HepG2 (cell line): ENCODE measurements around the gene CRADD. TPM values are rescaled to one million over a fixed set of nuclear protein-coding genes. Genes with fewer than 3 reads are reported as not detected.

Experiments
- ATAC-seq: fragments of 200-7000 bp; cut with Tn5 transposase; 3 replicates; pipeline ENCODE4 v1.9.1; 2020; ENCODE audit warnings: mild to moderate bottlenecking, moderate library complexity
- BruUV-seq: library from RNA; stranded (reverse); fragments of 400-500 nt; replicated peaks from 2 replicates; lab custom pipeline; 2021; lab: Mats Ljungman, UMichigan
- CTCF ChIA-PET: fragments of 300-600 bp; formaldehyde crosslinking; extraction: SDS; loops from one replicate; lab custom pipeline; 2021; ENCODE audit warnings: low total read pairs, inconsistent platforms, low intra/inter-chr PET ratio; lab: Yijun Ruan, JAX
- POLR2A ChIA-PET: fragments of 350-600 bp; sonication (Branson Sonifier 250); formaldehyde crosslinking; loops from one replicate; lab custom pipeline; 2020; ENCODE audit warnings: antibody characterized with exemption, inconsistent platforms; lab: Yijun Ruan, JAX
- DNase-seq: peaks from one replicate; pipeline ENCODE4 v3.0.0-alpha.2; 2015; ENCODE audit warnings: low spot score
- FAIRE-seq: peaks from 3 replicates; lab custom pipeline; 2011; peaks lifted over from hg19 to GRCh38; lab: Jason Lieb, UNC
- H2AFZ ChIP-seq: one replicate; pipeline ENCODE4 v1.6.1; 2011; ENCODE audit warnings: low read length, inconsistent platforms
- H3K27ac ChIP-seq: fragments of 300-600 bp; 3 replicates; pipeline ENCODE4 v1.8.0; 2011; ENCODE audit warnings: mixed run types, mild to moderate bottlenecking, mixed read lengths, low read length, inconsistent platforms; ENCODE audit not compliant: insufficient read depth; ENCODE audit errors: extremely low read length
- H3K27me3 ChIP-seq, 2 experiments: fragments of 200-600 bp in 1 of 2; 2 replicates in 1 of 2; 3 replicates in 1 of 2; pipeline versions ENCODE4 v1.6.0 to v1.8.0; 2011; ENCODE audit warnings: low read length in 2 of 2, mild to moderate bottlenecking in 2 of 2, moderate library complexity in 2 of 2, inconsistent platforms in 1 of 2; ENCODE audit not compliant: insufficient read depth in 2 of 2, control insufficient read depth in 1 of 2
- H3K36me3 ChIP-seq, 2 experiments: fragments of 200-600 bp in 1 of 2; replicated peaks in 1 of 2; 2 replicates in 1 of 2; 3 replicates in 1 of 2; pipeline versions ENCODE4 v1.5.1 to v1.8.0; 2011; ENCODE audit warnings: low read length in 2 of 2, inconsistent platforms in 1 of 2; ENCODE audit not compliant: insufficient read depth in 2 of 2, control insufficient read depth in 1 of 2
- H3K4me1 ChIP-seq: 2 replicates; pipeline ENCODE4 v1.5.1; 2012; ENCODE audit warnings: low read length, inconsistent platforms; ENCODE audit not compliant: insufficient read depth
- H3K4me2 ChIP-seq: 2 replicates; pipeline ENCODE4 v1.6.0; 2011; ENCODE audit warnings: low read depth, low read length, inconsistent platforms
- H3K4me3 ChIP-seq, 3 experiments: fragments of 200-600 bp in 1 of 3; sonication (generic), shearing (Covaris generic) in 1 of 3; replicated peaks in 1 of 3; 2 replicates each; pipeline ENCODE4 v1.5.1; 2011 to 2016; ENCODE audit warnings: low read length in 3 of 3, inconsistent platforms in 2 of 3, low read depth in 2 of 3, mild to moderate bottlenecking in 2 of 3, control low read depth in 1 of 3, mixed read lengths in 1 of 3; ENCODE audit not compliant: insufficient read depth in 1 of 3
- H3K79me2 ChIP-seq: one replicate; pipeline ENCODE4 v1.6.1; 2011; ENCODE audit warnings: low read length, inconsistent platforms; ENCODE audit not compliant: insufficient read depth
- H3K9ac ChIP-seq: 2 replicates; pipeline ENCODE4 v1.6.0; 2011; ENCODE audit warnings: mild to moderate bottlenecking, low read depth, low read length, inconsistent platforms; ENCODE audit not compliant: insufficient read depth
- H3K9me3 ChIP-seq: 2 replicates; pipeline ENCODE4 v1.5.1; 2012; ENCODE audit warnings: mild to moderate bottlenecking, low read length
- H4K20me1 ChIP-seq: 2 replicates; pipeline ENCODE4 v1.6.0; 2011; ENCODE audit warnings: inconsistent platforms, mild to moderate bottlenecking, low read length, moderate library complexity; ENCODE audit not compliant: insufficient read depth
- AKAP8 ChIP-seq: sonication (generic); formaldehyde crosslinking; IDR thresholded peaks from 2 replicates; pipeline ENCODE4 v1.5.1; 2020; ENCODE audit warnings: mild to moderate bottlenecking, missing genetic modification reagents
- HNRNPL ChIP-seq: fragments of 200-400 bp; formaldehyde crosslinking; IDR thresholded peaks from 2 replicates; pipeline ENCODE4 v1.6.1; 2017; ENCODE audit warnings: mild to moderate bottlenecking, low read depth, low read length
- JUND ChIP-seq: sonication (generic); formaldehyde crosslinking; IDR thresholded peaks from 2 replicates; pipeline ENCODE4 v1.8.0; 2022; ENCODE audit warnings: mild to moderate bottlenecking, missing genetic modification reagents
- MYNN ChIP-seq: sonication (generic); formaldehyde crosslinking; IDR thresholded peaks from 2 replicates; pipeline ENCODE4 v1.4.0; 2020; ENCODE audit warnings: mild to moderate bottlenecking, low read depth, missing genetic modification reagents
- RCOR2 ChIP-seq: IDR thresholded peaks from 2 replicates; pipeline ENCODE4 v1.6.1; 2016; ENCODE audit warnings: missing biosample characterization, missing genetic modification reagents
- ZKSCAN5 ChIP-seq: sonication (generic); formaldehyde crosslinking; IDR thresholded peaks from 2 replicates; pipeline ENCODE4 v1.5.1; 2020; ENCODE audit warnings: mild to moderate bottlenecking, missing genetic modification reagents
- ZMYM4 ChIP-seq: sonication (generic); formaldehyde crosslinking; IDR thresholded peaks from 2 replicates; pipeline ENCODE4 v1.8.1; 2023; ENCODE audit warnings: mild to moderate bottlenecking, missing genetic modification reagents
- ZNF225 ChIP-seq: sonication (generic); formaldehyde crosslinking; IDR thresholded peaks from 2 replicates; pipeline ENCODE4 v1.4.0; 2020; ENCODE audit warnings: mild to moderate bottlenecking, missing genetic modification reagents
- ZNF33A ChIP-seq: sonication (generic); formaldehyde crosslinking; IDR thresholded peaks from 2 replicates; pipeline ENCODE4 v1.5.1; 2020; ENCODE audit warnings: missing genetic modification reagents, mild to moderate bottlenecking, moderate library complexity, borderline replicate concordance
- ZNF557 ChIP-seq: sonication (generic); formaldehyde crosslinking; IDR thresholded peaks from 2 replicates; pipeline ENCODE4 v1.4.0; 2020; ENCODE audit warnings: missing genetic modification reagents
- ZNF563 ChIP-seq: sonication (generic); formaldehyde crosslinking; IDR thresholded peaks from 2 replicates; pipeline ENCODE4 v1.8.0; 2022; ENCODE audit warnings: mild to moderate bottlenecking, moderate library complexity, missing genetic modification reagents
- in situ Hi-C: cut with HindIII; loops from 2 replicates; pipeline ENCODE4 v1.10.0; 2017; ENCODE audit warnings: low pct_unique_long_range_greater_than_20kb; ENCODE audit not compliant: extremely low pct_ligation_motif_present
- intact Hi-C: fragments of 100-400 bp; cut with micrococcal nuclease; formaldehyde crosslinking; loops from one replicate; pipeline ENCODE4 v1.10.0; 2022; ENCODE audit not compliant: unreplicated experiment
- polyA plus RNA-seq, 8 experiments: library from polyadenylated mRNA; depleted of rRNA in 3 of 8; stranded (reverse) in 7 of 8; unstranded in 1 of 8; fragments of >200 nt; fragmentation: Illumina TruSeq in 4 of 8; extraction: Trizol in 4 of 8; gene quantifications; 2 replicates each; pipeline versions ENCODE4 v1.2.1 to v1.2.3, GENCODE V29; 2011 to 2016; ENCODE audit warnings: low read depth in 4 of 8, missing spikeins in 1 of 8, mixed read lengths in 1 of 8; ENCODE audit not compliant: insufficient read depth in 1 of 8
- total RNA-seq, 5 experiments: library from RNA; depleted of rRNA; stranded (reverse); fragments of >200 nt; fragmentation: Illumina TruSeq; extraction: Trizol; gene quantifications; 2 replicates each; pipeline ENCODE4 v1.2.3, GENCODE V29; 2016; ENCODE audit warnings: low read depth in 1 of 5
- TF ChIP-seq, protein P1 (sequence below): IDR thresholded peaks from 2 replicates; pipeline ENCODE4 v1.6.1; 2012; ENCODE audit warnings: low read length, improper control_type of control experiment

CRADD gene
- total and polyA plus RNA-seq, 2 of the 13 experiments (the other 11 are each of a cell fraction or from before 2014, with no cell fraction given): 12.4 to 18.8 TPM

DNA sequence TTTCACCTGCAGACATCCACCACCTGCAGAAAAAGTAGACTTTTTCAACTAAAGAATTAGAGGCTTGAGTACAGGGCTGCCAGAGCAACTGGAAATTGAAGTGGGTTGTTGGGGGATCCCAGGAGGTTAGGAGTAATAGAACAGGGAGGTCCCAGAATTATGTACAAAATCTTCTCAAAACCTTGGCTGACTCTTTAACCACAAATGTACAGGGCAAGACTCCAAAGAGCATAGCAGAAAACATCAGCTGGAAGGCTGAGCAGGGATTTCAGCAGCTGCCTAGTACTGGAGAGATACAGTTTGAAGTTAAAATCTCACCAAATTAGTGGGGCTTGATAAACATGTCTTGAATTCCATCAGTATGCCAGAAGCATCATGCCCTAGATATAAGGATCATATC lies 191.6 kb downstream of the CRADD start:
- no peaks in the 10 kb centered on the region for H3K79me2 ChIP-seq
- DNase-seq (no peak), ATAC-seq (no peak), FAIRE-seq (no peak)
- POLR2A ChIA-PET: no interaction called here
- no peaks in the 10 kb centered on the region for H4K20me1 ChIP-seq
- H3K4me2 ChIP-seq: no peak overlapping the region
- intact Hi-C loops: no loop called here
- peaks cover 32% of the 10 kb centered on the region for H3K9me3 ChIP-seq
- H3K27me3 ChIP-seq: no peaks in the 10 kb centered on the region
- CTCF ChIA-PET: no interaction called here
- no TSS peak for BruUV-seq
- H3K4me3 ChIP-seq: no peak overlapping the region
- H3K27ac ChIP-seq: no peak overlapping the region
- in situ Hi-C loops: no loop called here
- no peak overlapping the region for H2AFZ ChIP-seq
- H3K36me3 ChIP-seq: no peaks in the 10 kb centered on the region
- no peak overlapping the region for H3K9ac ChIP-seq
- H3K4me1 ChIP-seq: no peaks in the 10 kb centered on the region
- TF ChIP-seq AKAP8 (CRISPR knock-in tag) (no peak), ZNF557 (CRISPR knock-in tag) (no peak), ZNF563 (CRISPR knock-in tag) (no peak), ZNF33A (CRISPR knock-in tag) (no peak), HNRNPL (no peak), ZMYM4 (CRISPR knock-in tag) (no peak), ZKSCAN5 (no peak), ZNF225 (CRISPR knock-in tag) (no peak), MYNN (no peak), JUND (no peak), RCOR2 (CRISPR knock-in tag) (no peak)
- TF ChIP-seq, protein P1, sequence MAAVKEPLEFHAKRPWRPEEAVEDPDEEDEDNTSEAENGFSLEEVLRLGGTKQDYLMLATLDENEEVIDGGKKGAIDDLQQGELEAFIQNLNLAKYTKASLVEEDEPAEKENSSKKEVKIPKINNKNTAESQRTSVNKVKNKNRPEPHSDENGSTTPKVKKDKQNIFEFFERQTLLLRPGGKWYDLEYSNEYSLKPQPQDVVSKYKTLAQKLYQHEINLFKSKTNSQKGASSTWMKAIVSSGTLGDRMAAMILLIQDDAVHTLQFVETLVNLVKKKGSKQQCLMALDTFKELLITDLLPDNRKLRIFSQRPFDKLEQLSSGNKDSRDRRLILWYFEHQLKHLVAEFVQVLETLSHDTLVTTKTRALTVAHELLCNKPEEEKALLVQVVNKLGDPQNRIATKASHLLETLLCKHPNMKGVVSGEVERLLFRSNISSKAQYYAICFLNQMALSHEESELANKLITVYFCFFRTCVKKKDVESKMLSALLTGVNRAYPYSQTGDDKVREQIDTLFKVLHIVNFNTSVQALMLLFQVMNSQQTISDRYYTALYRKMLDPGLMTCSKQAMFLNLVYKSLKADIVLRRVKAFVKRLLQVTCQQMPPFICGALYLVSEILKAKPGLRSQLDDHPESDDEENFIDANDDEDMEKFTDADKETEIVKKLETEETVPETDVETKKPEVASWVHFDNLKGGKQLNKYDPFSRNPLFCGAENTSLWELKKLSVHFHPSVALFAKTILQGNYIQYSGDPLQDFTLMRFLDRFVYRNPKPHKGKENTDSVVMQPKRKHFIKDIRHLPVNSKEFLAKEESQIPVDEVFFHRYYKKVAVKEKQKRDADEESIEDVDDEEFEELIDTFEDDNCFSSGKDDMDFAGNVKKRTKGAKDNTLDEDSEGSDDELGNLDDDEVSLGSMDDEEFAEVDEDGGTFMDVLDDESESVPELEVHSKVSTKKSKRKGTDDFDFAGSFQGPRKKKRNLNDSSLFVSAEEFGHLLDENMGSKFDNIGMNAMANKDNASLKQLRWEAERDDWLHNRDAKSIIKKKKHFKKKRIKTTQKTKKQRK: no peak
